22Rv1 (cell line): Measurements from ENCODE around the gene MDM2.

Experiments
- ZFX ChIP-seq: fragments of 450-650 bp; IDR thresholded peaks from 2 replicates; pipeline ENCODE4 v1.6.1; 2017; ENCODE audit warnings: antibody characterized with exemption, borderline replicate concordance
- TF ChIP-seq, protein P1 (sequence below): fragments of 450-650 bp; IDR thresholded peaks from 2 replicates; pipeline ENCODE4 v1.5.1; 2017; ENCODE audit warnings: mild to moderate bottlenecking

DNA sequence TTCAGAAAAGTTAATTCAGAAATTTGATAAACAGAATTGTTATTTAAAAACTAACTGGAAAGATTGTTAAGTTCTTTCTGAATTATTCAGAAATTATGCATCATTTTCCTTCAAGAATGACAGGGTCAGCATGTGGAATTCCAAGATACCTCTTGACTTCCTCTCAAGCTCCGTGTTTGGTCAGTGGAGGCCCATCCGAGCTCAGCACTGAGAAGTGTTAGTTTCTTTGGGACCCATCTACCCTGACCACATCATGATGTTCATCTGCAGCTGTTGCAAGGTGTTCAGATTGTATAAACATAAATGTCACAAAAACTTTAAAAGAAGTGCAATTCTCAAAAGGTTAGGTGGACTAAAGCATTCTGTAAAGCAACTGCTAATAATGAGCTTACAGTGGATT, 33.7 kb downstream of the MDM2 start:
- TF ChIP-seq, protein P1, sequence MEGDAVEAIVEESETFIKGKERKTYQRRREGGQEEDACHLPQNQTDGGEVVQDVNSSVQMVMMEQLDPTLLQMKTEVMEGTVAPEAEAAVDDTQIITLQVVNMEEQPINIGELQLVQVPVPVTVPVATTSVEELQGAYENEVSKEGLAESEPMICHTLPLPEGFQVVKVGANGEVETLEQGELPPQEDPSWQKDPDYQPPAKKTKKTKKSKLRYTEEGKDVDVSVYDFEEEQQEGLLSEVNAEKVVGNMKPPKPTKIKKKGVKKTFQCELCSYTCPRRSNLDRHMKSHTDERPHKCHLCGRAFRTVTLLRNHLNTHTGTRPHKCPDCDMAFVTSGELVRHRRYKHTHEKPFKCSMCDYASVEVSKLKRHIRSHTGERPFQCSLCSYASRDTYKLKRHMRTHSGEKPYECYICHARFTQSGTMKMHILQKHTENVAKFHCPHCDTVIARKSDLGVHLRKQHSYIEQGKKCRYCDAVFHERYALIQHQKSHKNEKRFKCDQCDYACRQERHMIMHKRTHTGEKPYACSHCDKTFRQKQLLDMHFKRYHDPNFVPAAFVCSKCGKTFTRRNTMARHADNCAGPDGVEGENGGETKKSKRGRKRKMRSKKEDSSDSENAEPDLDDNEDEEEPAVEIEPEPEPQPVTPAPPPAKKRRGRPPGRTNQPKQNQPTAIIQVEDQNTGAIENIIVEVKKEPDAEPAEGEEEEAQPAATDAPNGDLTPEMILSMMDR: no peak
- no peak for TF ChIP-seq ZFX
